ENCODE data around the gene G3BP2.
A peak's percentile ranks its signal among the peaks of the same experiment; 100 is the strongest.
"Not testable (repeated sequence)": the region's sequence is repeated elsewhere in the genome, so short reads cannot be mapped to it uniquely, and the experiment has no call there.

The G3BP2 gene
- total RNA-seq: 220 to 271 (median 242) reads per million in 4 experiments

GRCh38 chr4:75673027-75673958 is at the start of gene G3BP2:
Gene G3BP2 (minus strand): TSS chr4:75673411. CDS start chr4:75662025, 11,386 bp downstream.
- DNase-seq: peak; percentile 95

GRCh38 chr4:75722417-75722816 is 49.2 kb upstream of the G3BP2 start:
- no peak for DNase-seq

DNA sequence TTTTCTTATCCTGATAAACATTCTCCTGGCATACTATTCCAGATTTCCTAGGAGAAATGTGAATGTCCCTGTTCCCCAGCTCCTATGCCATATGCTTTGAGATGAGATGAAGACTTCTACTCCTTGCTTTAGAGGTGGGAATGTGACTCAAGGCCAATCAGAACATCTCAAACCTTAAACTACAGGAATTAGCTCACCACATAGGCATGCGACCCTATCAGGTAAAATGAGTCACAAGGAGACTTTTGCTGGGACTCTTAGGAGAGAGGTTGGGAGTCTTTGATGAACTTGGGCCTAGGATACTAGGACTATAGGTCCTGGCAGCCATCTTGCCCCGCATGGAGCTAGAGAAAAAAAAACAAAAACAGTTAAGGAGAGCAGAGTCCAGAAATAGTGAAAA is 45.3 kb upstream of the G3BP2 start:
- no peak for DNase-seq

GRCh38 chr4:75717408-75717807 is 44.2 kb upstream of the G3BP2 start:
- no peak for DNase-seq

- not testable (repeated sequence) for DNase-seq
Measured at GRCh38 chr4:75716054-75716453, 42.8 kb upstream of the G3BP2 start.

- no peak for DNase-seq
Measured at GRCh38 chr4:75715105-75715799, 42.0 kb upstream of the G3BP2 start.

- DNase-seq: no peak
Measured at GRCh38 chr4:75714704-75715103, 41.5 kb upstream of the G3BP2 start.

DNA sequence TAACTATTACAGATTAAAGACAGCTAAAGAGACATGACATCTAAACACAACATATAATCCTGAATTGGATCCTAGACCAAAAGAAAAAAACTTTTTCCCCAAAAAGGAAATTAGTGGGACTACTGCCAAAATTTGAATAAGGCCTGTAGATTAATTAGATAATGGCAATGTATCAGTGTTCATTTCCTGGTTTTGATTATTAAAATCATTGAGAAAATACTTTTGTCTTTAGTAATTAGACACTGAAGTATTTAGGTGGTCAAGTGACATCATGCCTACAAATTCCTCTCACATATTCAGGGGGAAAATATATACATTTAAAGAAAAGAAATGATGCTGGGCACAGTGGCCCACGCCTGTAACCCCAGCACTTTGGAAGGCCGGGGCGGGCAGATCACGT is 40.8 kb upstream of the G3BP2 start:
- DNase-seq: no peak

- DNase-seq: no peak
Measured at GRCh38 chr4:75710246-75710645, 37.0 kb upstream of the G3BP2 start.

GRCh38 chr4:75708218-75708691 is 35.0 kb upstream of the G3BP2 start:
- DNase-seq: peak; percentile 34

GRCh38 chr4:75705198-75705977 is 32.2 kb upstream of the G3BP2 start:
- DNase-seq: no peak

DNA sequence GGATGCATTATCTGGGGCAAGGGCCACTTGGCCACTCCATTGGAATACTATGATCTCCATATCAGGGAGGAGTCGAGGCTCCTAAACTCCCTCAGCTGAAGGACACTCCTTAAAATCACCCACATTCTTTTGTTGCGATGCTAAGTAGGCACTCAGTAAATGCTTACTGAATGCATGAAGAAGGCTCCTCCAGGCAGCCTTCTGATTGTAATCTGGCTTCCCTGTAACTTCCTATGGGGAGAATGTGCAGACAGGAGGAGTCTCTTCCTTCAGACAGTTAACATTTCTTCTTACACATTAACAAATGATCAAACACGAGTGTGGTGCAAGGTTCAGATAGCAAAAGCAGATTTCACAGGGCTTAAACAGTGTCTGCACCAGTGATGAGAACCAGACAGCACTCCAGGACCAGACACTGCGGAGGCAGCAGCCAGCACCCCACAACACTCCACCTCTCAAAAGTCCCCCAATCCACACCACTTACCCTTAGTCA is 29.8 kb upstream of the G3BP2 start:
- no peak for DNase-seq

- DNase-seq: no peak
Measured at GRCh38 chr4:75699299-75699698, 26.1 kb upstream of the G3BP2 start.

- DNase-seq: no peak
Measured at GRCh38 chr4:75698963-75699228, 25.7 kb upstream of the G3BP2 start.

DNA sequence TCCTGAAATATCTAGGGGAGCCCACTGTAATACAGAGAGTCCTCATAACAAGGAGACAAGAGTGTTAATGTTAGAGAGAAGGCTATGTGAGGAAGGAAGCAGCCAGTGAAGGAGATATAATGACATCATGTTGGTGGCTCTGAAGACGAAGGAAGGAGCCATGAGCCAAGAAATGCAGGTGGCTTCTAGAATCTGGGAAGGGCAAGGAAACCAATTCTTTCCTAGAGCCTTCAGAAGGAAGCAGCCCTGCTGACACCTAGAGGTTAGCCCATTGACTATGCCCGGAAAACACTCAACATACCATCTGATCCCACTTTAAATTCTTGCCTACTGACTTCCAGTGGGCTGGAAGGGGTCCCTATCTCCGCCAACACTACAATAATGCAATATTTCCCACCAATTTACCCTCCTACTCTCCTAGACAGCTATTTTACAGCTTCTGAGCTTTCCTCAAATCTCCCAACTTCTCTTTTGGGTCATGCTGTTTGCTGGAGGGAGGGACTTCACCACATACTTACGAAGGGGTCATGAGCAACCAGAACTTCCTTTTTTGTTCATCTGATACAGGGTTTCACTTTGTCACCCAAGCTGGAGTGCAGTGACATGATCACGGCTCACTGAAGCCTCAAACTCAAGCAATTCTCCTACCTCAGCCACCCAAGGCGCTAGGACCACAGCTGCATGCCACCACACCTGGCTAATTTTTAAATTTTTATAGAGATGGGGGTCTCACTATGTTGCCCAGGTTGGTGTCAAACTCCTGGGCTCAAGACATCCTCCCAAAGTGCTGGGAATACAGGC is 25.2 kb upstream of the G3BP2 start:
- DNase-seq: no peak

GRCh38 chr4:75696581-75696980 is 23.4 kb upstream of the G3BP2 start:
- no peak for DNase-seq

GRCh38 chr4:75696071-75696470 is 22.9 kb upstream of the G3BP2 start:
- DNase-seq: peak; percentile 15

GRCh38 chr4:75692066-75692465 is 18.9 kb upstream of the G3BP2 start:
- DNase-seq: not testable (repeated sequence)

GRCh38 chr4:75687125-75687524 is 13.9 kb upstream of the G3BP2 start:
- not testable (repeated sequence) for DNase-seq

DNA sequence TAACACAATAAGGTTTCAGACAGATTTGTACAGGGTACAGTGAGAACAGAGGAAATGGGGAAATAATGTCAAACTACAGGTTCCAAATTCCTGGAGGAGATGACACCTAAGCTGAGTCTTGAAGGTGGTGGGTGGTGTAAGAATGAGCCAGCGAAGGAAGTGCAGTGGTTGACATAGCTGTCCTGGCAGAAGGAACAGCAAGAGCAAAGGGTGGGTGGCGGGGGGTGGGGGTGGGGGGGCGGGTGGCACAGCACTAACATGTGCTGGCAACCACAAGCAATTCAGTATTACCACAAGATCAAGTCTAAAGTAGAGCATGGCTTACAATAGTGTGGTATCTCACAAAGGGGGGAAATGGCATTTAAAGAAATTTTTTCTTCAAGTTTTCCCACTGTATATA is 13.1 kb upstream of the G3BP2 start:
- peak; percentile 2 for DNase-seq

GRCh38 chr4:75685546-75686189 is 12.5 kb upstream of the G3BP2 start:
- no peak for DNase-seq
